ENCODE results near the gene ACKR1.

Gene ACKR1

DNA sequence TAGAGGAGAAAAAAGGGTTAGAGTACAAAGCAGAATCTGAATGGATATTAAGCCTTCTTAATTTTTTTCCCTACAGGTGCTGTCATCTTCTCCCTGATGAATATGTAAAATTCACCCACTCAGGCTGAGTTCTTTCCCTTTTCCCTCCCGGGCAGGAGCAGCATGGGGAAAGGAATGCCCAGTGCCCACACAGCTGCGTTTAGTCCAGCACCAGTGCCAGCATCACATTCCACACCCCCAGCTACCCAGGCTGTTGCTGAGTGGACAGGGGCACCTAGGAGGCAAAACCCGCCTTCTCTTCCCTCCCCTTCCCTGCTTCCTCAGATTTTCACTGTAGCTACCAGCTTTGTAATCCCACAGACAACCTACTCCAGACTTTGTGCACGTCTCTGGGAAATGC is 36.6 kb upstream of the ACKR1 start:
- H3K9me3 ChIP-seq: no peaks in the 10 kb centered on the region
- H3K36me3 ChIP-seq: no peaks in the 10 kb centered on the region
- DNase-seq: no peak
- TF ChIP-seq, protein P1, sequence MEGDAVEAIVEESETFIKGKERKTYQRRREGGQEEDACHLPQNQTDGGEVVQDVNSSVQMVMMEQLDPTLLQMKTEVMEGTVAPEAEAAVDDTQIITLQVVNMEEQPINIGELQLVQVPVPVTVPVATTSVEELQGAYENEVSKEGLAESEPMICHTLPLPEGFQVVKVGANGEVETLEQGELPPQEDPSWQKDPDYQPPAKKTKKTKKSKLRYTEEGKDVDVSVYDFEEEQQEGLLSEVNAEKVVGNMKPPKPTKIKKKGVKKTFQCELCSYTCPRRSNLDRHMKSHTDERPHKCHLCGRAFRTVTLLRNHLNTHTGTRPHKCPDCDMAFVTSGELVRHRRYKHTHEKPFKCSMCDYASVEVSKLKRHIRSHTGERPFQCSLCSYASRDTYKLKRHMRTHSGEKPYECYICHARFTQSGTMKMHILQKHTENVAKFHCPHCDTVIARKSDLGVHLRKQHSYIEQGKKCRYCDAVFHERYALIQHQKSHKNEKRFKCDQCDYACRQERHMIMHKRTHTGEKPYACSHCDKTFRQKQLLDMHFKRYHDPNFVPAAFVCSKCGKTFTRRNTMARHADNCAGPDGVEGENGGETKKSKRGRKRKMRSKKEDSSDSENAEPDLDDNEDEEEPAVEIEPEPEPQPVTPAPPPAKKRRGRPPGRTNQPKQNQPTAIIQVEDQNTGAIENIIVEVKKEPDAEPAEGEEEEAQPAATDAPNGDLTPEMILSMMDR (IDR thresholded peaks at IDR 0.05; ENCODE audit: low read depth, low read length): no peak
- H3K4me1 ChIP-seq: no peaks in the 10 kb centered on the region
- peaks cover 20% of the 10 kb centered on the region for H3K27me3 ChIP-seq
- H3K4me3 ChIP-seq (ENCODE audit: low read depth, low read length): no peak overlapping the region

GRCh38 chr1:159170639-159171038 is 34.0 kb upstream of the ACKR1 start:
- Histone ChIP-seq H3K9me3 (no peaks in the 10 kb centered on the region), H3K4me1 (no peaks in the 10 kb centered on the region), H3K4me3 (ENCODE audit: low read depth, low read length) (no peak overlapping the region), H3K36me3 (no peaks in the 10 kb centered on the region), H3K27me3 (peaks cover 16% of the 10 kb centered on the region)
- DNase-seq: no peak
- TF ChIP-seq, protein P1 (IDR thresholded peaks at IDR 0.05; ENCODE audit: low read depth, low read length): no peak

DNA sequence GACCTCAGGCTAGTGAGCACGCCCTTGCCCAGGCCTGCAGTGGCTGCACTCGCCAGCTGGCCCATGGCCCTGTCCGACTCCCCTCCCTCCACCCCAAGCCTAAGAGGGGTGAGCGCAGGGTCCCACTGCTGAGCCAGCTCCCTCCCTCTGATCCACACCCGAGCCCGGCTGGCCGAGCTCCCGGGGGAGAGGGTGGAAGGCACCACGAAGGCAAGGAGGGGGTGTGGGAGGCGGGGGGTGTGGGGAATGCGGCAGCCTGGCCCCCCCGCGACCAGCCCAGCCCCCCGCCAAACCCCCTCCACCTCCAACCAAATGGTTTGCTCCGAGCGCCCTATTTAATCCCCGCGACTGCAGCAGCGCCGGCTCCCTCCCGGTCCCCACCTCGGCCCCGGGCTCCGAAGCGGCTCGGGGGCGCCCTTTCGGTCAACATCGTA is 33.4 kb upstream of the ACKR1 start, which contains the start of gene CADM3:
Gene CADM3 (plus strand): TSS at position 362 of the 434 bp plus-strand sequence. CDS start 151 bp downstream, outside the sequence.
- Histone ChIP-seq H3K4me3 (ENCODE audit: low read depth, low read length) (peak within 1 kb of the TSS; percentile 20), H3K27me3 (peaks cover 16% of the 10 kb centered on the region), H3K36me3 (no peaks in the 10 kb centered on the region), H3K4me1 (no peaks in the 10 kb centered on the region), H3K9me3 (no peaks in the 10 kb centered on the region)
- DNase-seq: peak; percentile 10
- TF ChIP-seq, protein P1 (IDR thresholded peaks at IDR 0.05; ENCODE audit: low read depth, low read length): no peak

DNA sequence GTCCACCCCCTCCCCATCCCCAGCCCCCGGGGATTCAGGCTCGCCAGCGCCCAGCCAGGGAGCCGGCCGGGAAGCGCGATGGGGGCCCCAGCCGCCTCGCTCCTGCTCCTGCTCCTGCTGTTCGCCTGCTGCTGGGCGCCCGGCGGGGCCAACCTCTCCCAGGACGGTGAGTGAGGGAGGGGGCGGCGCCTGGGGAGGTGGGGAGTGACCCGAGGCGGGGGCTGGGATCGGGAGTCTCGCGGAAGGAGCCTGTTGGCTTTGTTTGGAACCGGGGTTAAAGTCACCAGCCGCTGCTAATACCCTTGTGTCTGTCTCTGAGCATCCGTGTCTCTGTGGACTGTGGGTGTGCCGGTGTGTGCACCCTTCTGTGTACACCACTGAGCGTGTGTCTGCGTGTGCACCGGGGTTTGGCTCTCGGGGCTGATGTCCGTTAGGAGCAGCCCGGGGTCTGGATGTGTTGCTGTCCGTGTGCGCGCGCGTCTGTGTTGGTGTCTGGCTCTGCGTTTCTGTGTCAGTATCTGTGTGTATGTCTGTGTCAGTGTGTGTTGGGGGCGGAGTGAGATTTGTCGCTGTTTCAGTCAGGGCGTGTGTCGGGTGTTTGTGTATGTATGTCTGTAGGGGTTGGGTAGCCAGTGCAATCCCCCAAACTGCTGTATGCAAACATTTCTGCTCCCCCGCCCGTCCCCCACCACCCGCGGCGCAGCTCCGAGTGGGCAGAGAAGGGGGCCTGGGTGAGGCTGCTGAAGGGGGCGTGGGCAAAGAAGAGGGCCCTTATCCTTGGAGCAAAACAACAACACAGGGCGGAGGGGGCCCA is 32.8 kb upstream of the ACKR1 start:
- DNase-seq: peak; percentile 25
- peak overlapping the region; percentile 20 for H3K4me3 ChIP-seq (ENCODE audit: low read depth, low read length)

GRCh38 chr1:159172614-159173291 is 31.9 kb upstream of the ACKR1 start:
- H3K36me3 ChIP-seq: no peaks in the 10 kb centered on the region
- DNase-seq: no peak
- H3K9me3 ChIP-seq: no peaks in the 10 kb centered on the region
- no peaks in the 10 kb centered on the region for H3K4me1 ChIP-seq
- H3K27me3 ChIP-seq: peaks cover 16% of the 10 kb centered on the region
- TF ChIP-seq, protein P1 (IDR thresholded peaks at IDR 0.05; ENCODE audit: low read depth, low read length): no peak
- H3K4me3 ChIP-seq (ENCODE audit: low read depth, low read length): no peak overlapping the region

More for the DNA sequence above, 32.8 kb upstream of the ACKR1 start:
- peaks cover 16% of the 10 kb centered on the region for H3K27me3 ChIP-seq
- TF ChIP-seq, protein P1 (IDR thresholded peaks at IDR 0.05; ENCODE audit: low read depth, low read length): no peak
- H3K9me3 ChIP-seq: no peaks in the 10 kb centered on the region
- no peaks in the 10 kb centered on the region for H3K4me1 ChIP-seq
- no peaks in the 10 kb centered on the region for H3K36me3 ChIP-seq

Data from BE2C (cell line).